ENCODE results near the gene RAP1GAP2. TPM values are rescaled to one million over a fixed set of nuclear protein-coding genes. Genes with fewer than 3 reads are reported as not detected.

RAP1GAP2 gene
- total RNA-seq, 4 donors from 2014 or later = 30.6 to 60.2 (median 41.9) TPM

DNA sequence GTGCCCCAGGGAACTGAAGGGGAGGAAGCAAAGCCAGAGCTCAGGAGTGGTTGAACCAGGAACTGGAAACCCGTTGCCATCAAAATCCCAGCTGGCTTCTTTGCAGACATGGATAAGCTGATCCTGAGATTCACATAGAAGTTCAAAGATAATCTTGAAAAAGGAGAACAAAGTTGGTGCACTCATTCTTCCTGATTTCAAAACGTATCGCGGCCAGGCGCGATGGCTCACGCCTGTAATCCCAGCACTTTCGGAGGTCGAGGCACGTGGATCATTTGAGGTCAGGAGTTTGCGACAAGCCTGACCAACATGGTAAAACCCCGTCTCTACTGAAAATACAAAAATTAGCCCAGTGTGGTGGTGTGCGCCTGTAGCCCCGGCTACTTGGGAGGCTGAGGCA, 7.1 kb downstream of the RAP1GAP2 start:
- Histone ChIP-seq H3K9me3 (no peaks in the 10 kb centered on the region), H3K36me3 (no peaks in the 10 kb centered on the region), H3K4me3 (no peak overlapping the region), H3K27ac (no peak overlapping the region), H3K27me3 (no peaks in the 10 kb centered on the region), H3K4me1 (peaks cover 0 to 12% (median 0%) of the 10 kb centered on the region in 4 donors)
- DNase-seq = no peak
- TF ChIP-seq, protein P1, sequence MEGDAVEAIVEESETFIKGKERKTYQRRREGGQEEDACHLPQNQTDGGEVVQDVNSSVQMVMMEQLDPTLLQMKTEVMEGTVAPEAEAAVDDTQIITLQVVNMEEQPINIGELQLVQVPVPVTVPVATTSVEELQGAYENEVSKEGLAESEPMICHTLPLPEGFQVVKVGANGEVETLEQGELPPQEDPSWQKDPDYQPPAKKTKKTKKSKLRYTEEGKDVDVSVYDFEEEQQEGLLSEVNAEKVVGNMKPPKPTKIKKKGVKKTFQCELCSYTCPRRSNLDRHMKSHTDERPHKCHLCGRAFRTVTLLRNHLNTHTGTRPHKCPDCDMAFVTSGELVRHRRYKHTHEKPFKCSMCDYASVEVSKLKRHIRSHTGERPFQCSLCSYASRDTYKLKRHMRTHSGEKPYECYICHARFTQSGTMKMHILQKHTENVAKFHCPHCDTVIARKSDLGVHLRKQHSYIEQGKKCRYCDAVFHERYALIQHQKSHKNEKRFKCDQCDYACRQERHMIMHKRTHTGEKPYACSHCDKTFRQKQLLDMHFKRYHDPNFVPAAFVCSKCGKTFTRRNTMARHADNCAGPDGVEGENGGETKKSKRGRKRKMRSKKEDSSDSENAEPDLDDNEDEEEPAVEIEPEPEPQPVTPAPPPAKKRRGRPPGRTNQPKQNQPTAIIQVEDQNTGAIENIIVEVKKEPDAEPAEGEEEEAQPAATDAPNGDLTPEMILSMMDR (IDR thresholded peaks at IDR 0.05) = no peak
- TF ChIP-seq POLR2A (IDR thresholded peaks at IDR 0.05) = no peak

DNA sequence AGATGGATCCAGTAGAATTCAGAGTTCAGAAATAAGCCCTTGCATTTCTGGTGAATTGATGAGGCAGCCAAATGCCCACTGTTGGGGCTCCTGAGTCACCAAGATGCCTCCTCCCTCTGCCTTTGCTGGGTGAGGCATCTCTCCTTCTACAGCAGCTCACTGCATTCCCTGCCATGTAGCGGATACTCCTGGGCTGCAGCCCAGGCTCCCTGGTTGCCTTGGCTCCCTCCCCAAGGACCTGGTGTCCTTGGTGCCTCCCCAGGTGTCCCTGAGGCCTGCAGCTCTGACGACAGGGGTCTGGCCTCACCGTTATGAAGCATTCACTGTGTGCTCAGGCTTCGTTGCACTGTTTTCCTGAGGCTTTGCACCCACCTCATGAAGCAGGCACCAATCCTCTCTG, 7.7 kb downstream of the RAP1GAP2 start:
- no peak for DNase-seq
- TF ChIP-seq, protein P1 (IDR thresholded peaks at IDR 0.05) = no peak
- TF ChIP-seq POLR2A (IDR thresholded peaks at IDR 0.05) = no peak
- H3K4me1 ChIP-seq = peaks cover 0 to 7% (median 0%) of the 10 kb centered on the region in 4 donors

DNA sequence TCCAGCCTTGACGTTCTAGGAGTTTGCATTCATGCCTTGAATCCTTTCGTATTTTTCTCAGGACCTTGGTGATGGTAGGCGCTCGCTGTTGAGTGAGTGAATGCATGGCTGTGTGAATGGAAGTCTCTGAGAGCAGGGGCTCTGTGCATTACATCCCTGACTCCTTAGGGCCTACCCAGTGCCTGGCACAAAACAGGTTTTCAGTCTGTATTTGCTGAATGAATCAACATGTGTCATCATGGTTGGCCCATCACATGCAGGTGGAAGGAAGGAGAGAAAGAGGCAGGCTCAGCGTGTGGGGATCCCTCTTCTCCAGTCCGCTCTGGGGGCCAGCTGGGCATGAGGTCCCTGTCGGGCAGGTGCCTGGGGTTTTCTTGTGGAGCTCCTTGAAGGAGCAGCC, 8.7 kb downstream of the RAP1GAP2 start:
- no peaks in the 10 kb centered on the region for H3K27me3 ChIP-seq
- no peak overlapping the region for H3K4me3 ChIP-seq
- H3K36me3 ChIP-seq = no peaks in the 10 kb centered on the region
- no peak overlapping the region for H3K27ac ChIP-seq
- TF ChIP-seq, protein P1 (IDR thresholded peaks at IDR 0.05) = no peak
- TF ChIP-seq POLR2A (IDR thresholded peaks at IDR 0.05) = no peak
- no peaks in the 10 kb centered on the region for H3K9me3 ChIP-seq
- peaks cover 0 to 7% (median 0%) of the 10 kb centered on the region in 4 donors for H3K4me1 ChIP-seq
- DNase-seq = no peak

More for the DNA sequence above, 7.7 kb downstream of the RAP1GAP2 start:
- H3K27ac ChIP-seq = no peak overlapping the region
- no peaks in the 10 kb centered on the region for H3K9me3 ChIP-seq
- no peaks in the 10 kb centered on the region for H3K27me3 ChIP-seq
- H3K4me3 ChIP-seq = no peak overlapping the region
- H3K36me3 ChIP-seq = no peaks in the 10 kb centered on the region

DNA sequence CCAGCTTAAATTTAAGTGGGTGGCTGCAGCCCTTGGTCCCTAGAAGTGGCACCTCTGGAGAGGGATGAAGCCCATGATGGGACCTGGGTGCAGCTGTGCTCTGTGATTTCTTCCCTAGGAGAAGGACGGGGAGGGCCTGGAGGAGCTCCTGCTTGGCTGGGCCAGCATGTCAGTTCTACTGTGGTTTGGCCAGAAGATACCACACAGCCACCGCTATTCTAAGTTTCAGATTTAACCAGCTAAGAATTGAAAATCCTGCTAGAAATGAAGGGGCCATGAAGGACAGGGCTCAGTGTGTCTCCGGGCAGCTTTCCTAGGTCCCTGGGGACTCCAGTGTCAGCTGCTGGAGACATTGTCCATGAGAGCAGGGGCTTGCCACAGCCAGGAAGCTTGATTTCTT, 9.7 kb downstream of the RAP1GAP2 start:
- DNase-seq = no peak
- Histone ChIP-seq H3K27ac (no peak overlapping the region), H3K27me3 (no peaks in the 10 kb centered on the region), H3K4me1 (peaks cover 0 to 7% (median 0%) of the 10 kb centered on the region in 4 donors), H3K9me3 (no peaks in the 10 kb centered on the region), H3K36me3 (no peaks in the 10 kb centered on the region), H3K4me3 (no peak overlapping the region)
- no peak for TF ChIP-seq POLR2A (IDR thresholded peaks at IDR 0.05)
- TF ChIP-seq, protein P1 (IDR thresholded peaks at IDR 0.05) = no peak

DNA sequence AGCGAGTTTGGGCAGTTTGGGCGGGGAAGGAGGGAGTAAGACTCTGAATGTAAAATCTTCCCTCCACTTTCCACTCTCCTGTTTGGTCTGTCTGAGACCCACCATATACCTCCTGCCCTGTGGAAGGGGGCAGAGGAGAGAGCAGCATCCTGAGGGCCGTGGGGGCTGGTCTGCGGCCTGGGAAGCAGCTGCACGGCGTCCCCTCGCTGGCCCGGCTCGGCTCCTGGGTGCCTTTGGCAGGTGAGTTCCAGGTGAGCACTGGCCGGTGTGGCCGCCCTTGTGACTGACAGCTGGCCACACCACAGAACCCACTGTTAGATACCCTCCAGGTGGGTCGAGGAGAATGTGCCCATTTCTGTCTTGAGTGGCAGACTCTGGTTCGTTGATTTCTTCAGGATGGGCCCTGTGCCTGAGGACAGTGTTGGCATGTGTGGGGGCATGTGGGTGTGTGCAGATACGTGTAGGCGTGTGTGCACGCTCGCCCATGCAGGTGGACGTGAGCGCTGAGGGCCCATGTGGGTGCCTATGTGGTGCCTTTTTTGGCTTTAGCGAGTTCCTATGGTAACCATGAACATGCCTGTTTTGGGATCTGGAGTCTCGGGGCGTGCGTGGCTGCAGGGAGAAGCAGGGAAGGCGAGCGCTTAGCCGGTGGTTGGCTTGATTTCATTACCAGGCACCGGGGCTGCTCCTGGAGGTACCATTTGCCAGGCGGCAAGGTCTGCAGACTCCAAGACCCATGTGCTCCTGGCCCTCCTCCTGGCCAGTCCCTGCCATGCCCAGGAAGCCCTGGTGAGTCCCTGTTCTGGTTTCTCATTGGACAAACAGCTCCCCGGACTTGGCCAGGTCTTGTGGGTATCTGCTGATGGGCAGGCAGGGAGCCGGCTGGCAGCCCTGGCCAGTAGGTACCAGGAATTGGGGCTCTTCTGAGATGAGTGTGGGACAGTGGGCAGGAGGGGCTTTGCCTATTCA, 12.4 kb downstream of the RAP1GAP2 start:
- Histone ChIP-seq H3K36me3 (no peaks in the 10 kb centered on the region), H3K4me1 (peaks cover 0 to 7% (median 0%) of the 10 kb centered on the region in 4 donors), H3K9me3 (no peaks in the 10 kb centered on the region), H3K27ac (no peak overlapping the region), H3K27me3 (no peaks in the 10 kb centered on the region), H3K4me3 (no peak overlapping the region)
- TF ChIP-seq, protein P1 (IDR thresholded peaks at IDR 0.05) = no peak
- DNase-seq = no peak

Data from Peyer's patch (tissue), 4 donors.